LNCaP clone FGC (cell line): ENCODE results near the gene ARHGAP22.

Experiments
- DNase-seq: peaks from one replicate; pipeline ENCODE4 v3.0.0-alpha.2; 2011; ENCODE audit warnings: low read depth
- H3K4me3 ChIP-seq: 2 replicates; pipeline ENCODE4 v1.5.1; 2011; ENCODE audit warnings: mild to moderate bottlenecking, low read depth, low read length, control low read depth
- CTCF ChIP-seq: IDR thresholded peaks from 2 replicates; pipeline ENCODE4 v1.5.1; 2012; ENCODE audit warnings: mild to moderate bottlenecking; ENCODE audit not compliant: control insufficient read depth, insufficient read depth; ENCODE audit errors: extremely low read depth

The ARHGAP22 gene

GRCh38 chr10:48487244-48487643 lies 117.6 kb downstream of the ARHGAP22 start:
- no peak overlapping the region for H3K4me3 ChIP-seq
- no peak for DNase-seq
- TF ChIP-seq CTCF, result no peak

GRCh38 chr10:48485711-48486110 lies 119.2 kb downstream of the ARHGAP22 start:
- DNase-seq, result no peak
- no peak overlapping the region for H3K4me3 ChIP-seq
- no peak for TF ChIP-seq CTCF

- DNase-seq, result no peak
- no peak for TF ChIP-seq CTCF
- no peak overlapping the region for H3K4me3 ChIP-seq
Measured at GRCh38 chr10:48484911-48485310, 120.0 kb downstream of the ARHGAP22 start.

- no peak for TF ChIP-seq CTCF
- DNase-seq, result no peak
- no peak overlapping the region for H3K4me3 ChIP-seq
Measured at GRCh38 chr10:48482207-48482606, 122.7 kb downstream of the ARHGAP22 start.

- DNase-seq, result no peak
- H3K4me3 ChIP-seq, result no peak overlapping the region
- no peak for TF ChIP-seq CTCF
Measured at GRCh38 chr10:48481385-48481784, 123.5 kb downstream of the ARHGAP22 start.

- no peak for DNase-seq
- no peak overlapping the region for H3K4me3 ChIP-seq
- no peak for TF ChIP-seq CTCF
Measured at GRCh38 chr10:48480397-48481374, 124.2 kb downstream of the ARHGAP22 start.
